Measurements from ENCODE around the gene RARS2. TPM values are rescaled to one million over a fixed set of nuclear protein-coding genes. Genes with fewer than 3 reads are reported as not detected.

The RARS2 gene
- total RNA-seq, 1 donor from 2014 or later: 48.3 TPM

DNA sequence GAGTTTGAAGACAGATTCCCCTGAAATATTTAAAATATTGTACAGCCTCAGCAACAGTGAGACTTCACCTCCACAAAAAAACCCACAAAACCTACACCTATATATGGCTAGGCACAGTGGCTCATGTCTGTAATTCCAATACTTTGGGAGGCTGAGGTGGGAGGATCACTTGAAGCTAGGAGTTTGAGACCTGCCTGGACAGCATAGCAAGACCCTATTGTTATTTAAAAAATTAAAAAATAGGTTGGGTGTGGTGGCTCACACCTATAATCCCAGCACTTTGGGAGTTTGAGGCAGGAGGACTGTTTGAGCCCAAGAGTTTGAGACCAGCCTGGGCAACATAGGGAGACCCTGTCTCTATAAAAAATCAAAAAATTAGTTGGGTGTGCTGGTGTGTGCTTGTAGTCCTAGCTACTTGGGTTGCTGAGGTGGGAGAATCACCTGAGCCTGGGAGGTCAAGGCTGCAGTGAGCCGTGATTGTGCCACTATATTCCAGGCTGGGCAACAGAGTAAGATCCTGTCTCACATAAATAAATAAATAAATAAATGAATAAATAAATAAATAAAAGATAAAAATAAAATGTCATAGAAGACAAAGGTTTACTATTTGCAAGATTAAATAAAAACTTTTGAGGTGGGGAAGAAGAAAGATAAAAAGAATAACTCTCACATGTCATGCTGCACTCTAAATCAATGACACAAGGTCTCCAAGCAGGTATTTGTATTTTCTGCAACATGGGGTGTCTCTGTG, 51.1 kb downstream of the RARS2 start:
- peaks cover 5% of the 10 kb centered on the region for H4K20me1 ChIP-seq (ENCODE audit: insufficient read depth, low read length)
- H3K4me1 ChIP-seq (ENCODE audit: insufficient read depth, low read length): no peaks in the 10 kb centered on the region
- H3K4me2 ChIP-seq (ENCODE audit: low read length): no peak overlapping the region
- no peak overlapping the region for H2AFZ ChIP-seq (ENCODE audit: low read depth, low read length)
- no peak overlapping the region for H3K4me3 Mint-ChIP-seq (ENCODE audit: unreplicated experiment)
- H3K27me3 Mint-ChIP-seq (ENCODE audit: low read depth, unreplicated experiment): no peaks in the 10 kb centered on the region
- H3K9ac ChIP-seq (ENCODE audit: low read length): no peak overlapping the region
- TF ChIP-seq EZH2 (IDR thresholded peaks at IDR 0.05; ENCODE audit: insufficient read depth, low read length): no peak
- TF ChIP-seq, protein P1, sequence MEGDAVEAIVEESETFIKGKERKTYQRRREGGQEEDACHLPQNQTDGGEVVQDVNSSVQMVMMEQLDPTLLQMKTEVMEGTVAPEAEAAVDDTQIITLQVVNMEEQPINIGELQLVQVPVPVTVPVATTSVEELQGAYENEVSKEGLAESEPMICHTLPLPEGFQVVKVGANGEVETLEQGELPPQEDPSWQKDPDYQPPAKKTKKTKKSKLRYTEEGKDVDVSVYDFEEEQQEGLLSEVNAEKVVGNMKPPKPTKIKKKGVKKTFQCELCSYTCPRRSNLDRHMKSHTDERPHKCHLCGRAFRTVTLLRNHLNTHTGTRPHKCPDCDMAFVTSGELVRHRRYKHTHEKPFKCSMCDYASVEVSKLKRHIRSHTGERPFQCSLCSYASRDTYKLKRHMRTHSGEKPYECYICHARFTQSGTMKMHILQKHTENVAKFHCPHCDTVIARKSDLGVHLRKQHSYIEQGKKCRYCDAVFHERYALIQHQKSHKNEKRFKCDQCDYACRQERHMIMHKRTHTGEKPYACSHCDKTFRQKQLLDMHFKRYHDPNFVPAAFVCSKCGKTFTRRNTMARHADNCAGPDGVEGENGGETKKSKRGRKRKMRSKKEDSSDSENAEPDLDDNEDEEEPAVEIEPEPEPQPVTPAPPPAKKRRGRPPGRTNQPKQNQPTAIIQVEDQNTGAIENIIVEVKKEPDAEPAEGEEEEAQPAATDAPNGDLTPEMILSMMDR (IDR thresholded peaks at IDR 0.05; ENCODE audit: insufficient read depth, low read depth, low read length): no peak
- no peak overlapping the region for H3K4me3 ChIP-seq (ENCODE audit: insufficient read depth, low read depth, low read length)
- DNase-seq (ENCODE audit: low read depth) (no peak), FAIRE-seq (no peak)
- peaks cover 4% of the 10 kb centered on the region for H3K9me3 ChIP-seq (ENCODE audit: insufficient read depth, low read depth, low read length)
- no peaks in the 10 kb centered on the region for H3K27me3 ChIP-seq (ENCODE audit: insufficient read depth, low read length)
- H3K36me3 ChIP-seq (ENCODE audit: insufficient read depth, low read length): peaks cover 38% of the 10 kb centered on the region
- H3K9me3 Mint-ChIP-seq (ENCODE audit: unreplicated experiment): peaks cover 4% of the 10 kb centered on the region
- peaks cover 25% of the 10 kb centered on the region for H3K36me3 Mint-ChIP-seq (ENCODE audit: low read depth, unreplicated experiment)
- no peak overlapping the region for H3K27ac Mint-ChIP-seq (ENCODE audit: unreplicated experiment)
- H3K79me2 ChIP-seq (ENCODE audit: insufficient read depth, low read length): no peaks in the 10 kb centered on the region
- H3K4me1 Mint-ChIP-seq (ENCODE audit: low read depth, unreplicated experiment): no peaks in the 10 kb centered on the region
- H3K27ac ChIP-seq (ENCODE audit: low read depth, low read length): no peak overlapping the region

DNA sequence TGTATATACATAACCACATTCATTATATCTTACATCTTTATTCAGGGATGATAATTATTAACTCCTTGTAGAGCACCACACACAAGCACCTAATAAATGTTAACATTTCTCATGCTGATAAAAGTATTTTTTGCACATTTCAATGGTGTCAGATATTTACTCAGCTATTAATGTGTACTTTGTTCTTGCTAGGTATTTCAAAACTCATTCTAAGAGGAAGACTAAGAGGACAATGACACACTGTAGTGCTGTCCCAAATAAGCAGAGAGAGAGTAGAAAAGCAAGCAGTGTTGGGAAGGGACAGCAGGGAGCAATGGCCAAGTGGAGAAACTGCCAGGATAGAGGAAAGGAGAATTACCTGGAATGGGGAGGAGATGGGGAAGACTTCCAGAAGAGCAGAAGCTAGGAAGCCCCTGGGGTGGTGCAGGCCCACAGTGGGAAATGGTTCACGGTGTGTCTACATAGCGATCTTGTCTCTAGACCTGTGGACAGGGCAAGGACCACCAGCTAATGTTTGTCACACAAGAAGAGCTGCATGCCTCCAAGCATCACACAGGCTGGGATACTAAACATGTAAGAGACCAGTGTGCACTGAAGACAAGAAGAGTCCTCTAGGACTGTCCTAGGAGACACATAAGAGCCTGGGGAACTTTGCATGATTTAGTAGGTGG, 55.3 kb downstream of the RARS2 start:
- H3K36me3 Mint-ChIP-seq (ENCODE audit: low read depth, unreplicated experiment): peaks cover 17% of the 10 kb centered on the region
- DNase-seq (ENCODE audit: low read depth): no peak
- Histone ChIP-seq H3K4me2 (ENCODE audit: low read length) (no peak overlapping the region), H4K20me1 (ENCODE audit: insufficient read depth, low read length) (peaks cover 5% of the 10 kb centered on the region), H3K36me3 (ENCODE audit: insufficient read depth, low read length) (peaks cover 32% of the 10 kb centered on the region), H3K27me3 (ENCODE audit: insufficient read depth, low read length) (no peaks in the 10 kb centered on the region), H3K4me3 (ENCODE audit: insufficient read depth, low read depth, low read length) (no peak overlapping the region), H3K27ac (ENCODE audit: low read depth, low read length) (no peak overlapping the region), H3K79me2 (ENCODE audit: insufficient read depth, low read length) (no peaks in the 10 kb centered on the region), H2AFZ (ENCODE audit: low read depth, low read length) (no peak overlapping the region), H3K9me3 (ENCODE audit: insufficient read depth, low read depth, low read length) (peaks cover 4% of the 10 kb centered on the region), H3K4me1 (ENCODE audit: insufficient read depth, low read length) (no peaks in the 10 kb centered on the region), H3K9ac (ENCODE audit: low read length) (no peak overlapping the region)
- no peak overlapping the region for H3K4me3 Mint-ChIP-seq (ENCODE audit: unreplicated experiment)
- no peak for FAIRE-seq
- no peaks in the 10 kb centered on the region for H3K4me1 Mint-ChIP-seq (ENCODE audit: low read depth, unreplicated experiment)
- H3K27me3 Mint-ChIP-seq (ENCODE audit: low read depth, unreplicated experiment): no peaks in the 10 kb centered on the region
- no peak overlapping the region for H3K27ac Mint-ChIP-seq (ENCODE audit: unreplicated experiment)
- no peak for TF ChIP-seq EZH2 (IDR thresholded peaks at IDR 0.05; ENCODE audit: insufficient read depth, low read length)
- TF ChIP-seq, protein P1 (IDR thresholded peaks at IDR 0.05; ENCODE audit: insufficient read depth, low read depth, low read length): no peak
- no peaks in the 10 kb centered on the region for H3K9me3 Mint-ChIP-seq (ENCODE audit: unreplicated experiment)

DNA sequence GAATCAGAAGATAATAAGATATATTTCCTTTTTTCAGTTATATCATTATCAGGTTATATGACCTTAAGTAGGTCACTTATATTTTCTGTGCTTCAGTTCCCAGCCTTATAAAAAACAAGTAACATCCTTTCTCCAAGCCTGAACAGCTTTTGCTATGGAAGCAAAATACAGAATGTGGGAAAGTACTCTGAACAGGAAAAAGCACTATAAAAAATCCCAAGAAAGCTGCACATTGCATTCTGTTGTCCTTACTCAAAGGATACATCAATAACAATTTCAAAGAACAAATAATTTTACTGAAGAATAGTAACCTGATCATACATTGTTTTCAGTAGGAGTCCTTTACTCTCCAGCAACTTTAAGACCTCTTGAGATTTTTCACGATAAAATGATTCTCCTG, 60.6 kb downstream of the RARS2 start:
- Mint-ChIP-seq H3K4me1 (ENCODE audit: low read depth, unreplicated experiment) (no peaks in the 10 kb centered on the region), H3K9me3 (ENCODE audit: unreplicated experiment) (no peaks in the 10 kb centered on the region), H3K27me3 (ENCODE audit: low read depth, unreplicated experiment) (no peaks in the 10 kb centered on the region), H3K36me3 (ENCODE audit: low read depth, unreplicated experiment) (peaks cover 8% of the 10 kb centered on the region), H3K4me3 (ENCODE audit: unreplicated experiment) (no peak overlapping the region), H3K27ac (ENCODE audit: unreplicated experiment) (no peak overlapping the region)
- FAIRE-seq (no peak), DNase-seq (ENCODE audit: low read depth) (no peak)
- no peak overlapping the region for H2AFZ ChIP-seq (ENCODE audit: low read depth, low read length)
- no peak overlapping the region for H3K4me2 ChIP-seq (ENCODE audit: low read length)
- no peak overlapping the region for H3K27ac ChIP-seq (ENCODE audit: low read depth, low read length)
- H3K4me3 ChIP-seq (ENCODE audit: insufficient read depth, low read depth, low read length): no peak overlapping the region
- no peaks in the 10 kb centered on the region for H3K4me1 ChIP-seq (ENCODE audit: insufficient read depth, low read length)
- H4K20me1 ChIP-seq (ENCODE audit: insufficient read depth, low read length): peaks cover 15% of the 10 kb centered on the region
- H3K27me3 ChIP-seq (ENCODE audit: insufficient read depth, low read length): no peaks in the 10 kb centered on the region
- peaks cover 29% of the 10 kb centered on the region for H3K36me3 ChIP-seq (ENCODE audit: insufficient read depth, low read length)
- H3K9ac ChIP-seq (ENCODE audit: low read length): no peak overlapping the region
- TF ChIP-seq, protein P1 (IDR thresholded peaks at IDR 0.05; ENCODE audit: insufficient read depth, low read depth, low read length): no peak
- no peak for TF ChIP-seq EZH2 (IDR thresholded peaks at IDR 0.05; ENCODE audit: insufficient read depth, low read length)
- H3K79me2 ChIP-seq (ENCODE audit: insufficient read depth, low read length): peaks cover 11% of the 10 kb centered on the region
- no peaks in the 10 kb centered on the region for H3K9me3 ChIP-seq (ENCODE audit: insufficient read depth, low read depth, low read length)
